ENCODE results near the gene LGALS3BP. TPM values are rescaled to one million over a fixed set of nuclear protein-coding genes. Genes with fewer than 3 reads are reported as not detected.
A peak's percentile ranks its signal among the peaks of the same experiment; 100 is the strongest.

The LGALS3BP gene
- total RNA-seq, 2 donors from 2014 or later, result 3.4 to 6.7 TPM

DNA sequence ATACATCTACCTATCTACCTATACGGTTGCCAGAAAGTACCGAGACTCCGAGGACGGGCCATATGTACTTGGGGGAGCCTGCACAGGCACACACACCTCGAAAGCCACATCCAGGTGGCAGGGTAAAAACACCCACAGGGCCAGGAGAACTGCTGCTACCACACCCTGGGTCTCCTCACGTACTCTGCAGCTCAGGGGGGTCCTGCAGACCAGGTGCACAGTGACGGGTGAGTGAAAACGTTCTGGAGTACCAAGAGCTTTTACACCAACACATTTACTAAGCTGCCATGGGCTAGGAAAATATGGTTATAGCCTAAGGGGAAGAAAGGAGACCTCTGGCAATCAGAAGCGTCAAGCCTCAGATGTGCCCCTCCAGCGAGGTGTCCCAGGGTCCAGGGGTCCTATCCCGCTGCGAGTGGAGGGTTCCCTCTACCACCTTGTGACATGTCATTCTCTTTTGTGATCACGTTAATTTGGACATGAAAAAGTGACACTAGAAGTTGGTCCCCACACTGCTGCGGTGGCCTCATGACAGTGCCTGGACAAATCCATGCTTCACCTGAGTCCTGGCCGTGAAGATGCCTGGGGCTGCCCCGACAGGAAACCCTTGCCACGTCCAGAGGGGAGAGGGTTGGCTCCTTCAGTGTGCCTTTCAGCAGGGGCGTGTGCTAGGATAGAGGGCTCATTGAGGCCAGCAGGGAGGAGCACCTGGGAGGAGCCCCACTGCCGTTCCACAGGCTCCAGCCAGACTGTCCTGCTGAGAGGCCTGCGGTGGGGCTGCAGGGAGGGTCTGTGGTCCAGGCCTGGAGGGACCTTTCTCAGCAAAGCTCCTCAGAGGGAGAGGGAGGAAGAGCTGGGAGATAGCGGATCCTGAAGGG lies 28.0 kb upstream of the LGALS3BP start:
- no peaks in the 10 kb centered on the region for H3K36me3 Mint-ChIP-seq
- DNase-seq (ENCODE audit: low spot score) (no peak), ATAC-seq (no peak)
- H3K27ac Mint-ChIP-seq, result peak overlapping the region; percentile 87 to 96
- no peaks in the 10 kb centered on the region for H3K9me3 Mint-ChIP-seq
- H3K27me3 Mint-ChIP-seq, result no peaks in the 10 kb centered on the region
- H3K4me3 Mint-ChIP-seq, result peak overlapping the region; percentile 94
- peaks cover 32 to 43% of the 10 kb centered on the region in 2 donors for H3K4me1 Mint-ChIP-seq (ENCODE audit: low read depth in 2 of 2)

DNA sequence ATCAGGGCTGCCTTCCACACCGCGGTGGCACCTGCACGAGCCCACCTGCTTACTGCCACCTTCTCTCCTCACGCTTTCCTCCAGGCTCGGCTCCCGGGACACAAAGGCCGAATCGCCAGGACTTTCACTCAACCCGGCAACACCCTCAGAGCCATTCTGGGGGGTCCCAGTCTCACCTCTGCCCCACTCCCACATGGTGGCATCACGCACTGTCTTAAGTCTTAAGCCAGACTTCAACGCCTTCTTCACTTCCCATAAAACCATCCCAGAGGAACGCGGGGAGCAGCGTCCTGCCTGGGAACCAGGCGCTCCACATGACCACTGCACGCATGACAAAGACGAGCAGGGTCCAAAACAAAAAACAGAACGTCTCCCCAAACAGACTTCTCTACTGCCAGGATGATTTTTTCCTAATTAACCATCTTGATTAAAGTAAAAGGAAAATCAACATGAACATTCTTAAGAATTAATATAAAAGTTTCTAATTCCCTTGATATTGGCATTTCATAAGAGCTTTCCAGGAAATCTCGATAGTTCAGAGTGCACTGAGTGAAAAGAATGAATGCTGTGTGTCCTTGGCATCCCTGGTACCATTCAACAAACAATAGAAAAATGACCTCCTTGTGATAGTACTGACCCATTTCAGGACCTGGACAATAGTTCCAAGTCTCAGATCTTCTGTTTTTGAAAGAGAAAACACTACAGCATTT lies 27.2 kb upstream of the LGALS3BP start:
- ATAC-seq, result no peak
- Mint-ChIP-seq H3K4me1 (ENCODE audit: low read depth in 2 of 2) (peaks cover 40 to 51% of the 10 kb centered on the region in 2 donors), H3K9me3 (no peaks in the 10 kb centered on the region), H3K4me3 (peak overlapping the region; percentile 55), H3K36me3 (no peaks in the 10 kb centered on the region), H3K27ac (peak overlapping the region; percentile 87 to 96), H3K27me3 (no peaks in the 10 kb centered on the region)
- no peak for DNase-seq (ENCODE audit: low spot score)

DNA sequence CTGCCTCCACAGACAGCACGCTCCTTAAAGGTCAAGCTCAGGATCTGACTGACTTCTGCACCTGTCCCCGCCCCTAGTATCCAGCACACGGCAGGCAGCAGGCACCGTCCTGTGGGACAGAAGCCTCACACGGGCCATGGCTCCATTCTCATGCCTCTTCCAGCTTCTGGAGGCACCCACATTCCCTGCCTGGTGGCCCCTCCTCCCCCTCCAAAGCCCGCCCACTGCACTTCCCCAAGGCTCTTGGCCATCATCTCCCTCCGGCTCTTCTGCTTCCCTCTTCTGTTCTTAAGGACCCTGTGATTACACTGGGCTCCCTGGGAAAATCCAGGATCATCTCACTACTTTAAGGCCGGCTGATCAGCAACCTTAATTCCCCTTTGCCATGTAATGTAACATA lies 26.3 kb upstream of the LGALS3BP start:
- H3K4me3 Mint-ChIP-seq, result no peak overlapping the region
- no peak for ATAC-seq
- H3K27ac Mint-ChIP-seq, result peak overlapping the region in 1 of 2 donors; percentile 80

DNA sequence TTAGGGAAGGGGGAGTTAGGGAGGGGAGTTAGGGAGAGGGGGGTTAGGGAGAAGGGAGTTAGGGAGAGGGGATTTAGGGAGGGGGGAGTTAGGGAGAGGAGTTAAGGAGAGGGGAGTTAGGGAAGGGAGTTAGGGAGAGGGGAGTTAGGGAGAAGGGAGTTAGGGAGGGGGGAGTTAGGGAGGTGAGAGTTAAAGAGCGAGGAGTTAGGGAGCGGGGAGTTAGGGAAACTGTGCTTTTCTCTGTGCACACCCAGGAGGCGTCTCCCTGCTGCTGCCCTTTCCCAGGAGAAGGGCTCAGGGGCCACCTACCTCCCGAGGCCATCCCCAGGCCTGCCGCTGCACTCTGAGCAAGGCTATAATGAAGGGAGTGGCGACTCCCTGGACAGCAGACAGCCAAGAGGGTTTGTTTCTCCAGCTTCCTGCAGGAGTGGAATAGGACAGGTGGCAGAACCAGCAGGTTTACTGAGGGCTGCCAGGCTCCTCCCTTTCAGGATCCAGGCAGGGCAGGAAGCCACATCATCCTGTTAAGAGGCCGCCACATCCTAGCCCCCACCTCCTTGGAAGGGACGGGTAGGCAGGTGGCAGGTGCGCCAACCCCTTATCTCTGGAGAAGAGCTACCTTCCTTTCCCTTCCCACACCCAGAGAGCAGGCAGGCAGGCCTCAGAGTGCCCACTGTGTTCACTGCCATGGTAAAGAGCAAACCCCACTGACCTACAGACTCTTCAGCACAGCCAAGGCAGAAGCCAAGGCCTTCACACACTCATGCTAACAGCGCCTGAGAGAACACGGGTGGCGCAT lies 25.5 kb upstream of the LGALS3BP start:
- ATAC-seq (no peak), DNase-seq (ENCODE audit: low spot score) (no peak)
- no peaks in the 10 kb centered on the region for H3K36me3 Mint-ChIP-seq
- H3K27me3 Mint-ChIP-seq, result no peaks in the 10 kb centered on the region
- peaks cover 42 to 67% of the 10 kb centered on the region in 2 donors for H3K4me1 Mint-ChIP-seq (ENCODE audit: low read depth in 2 of 2)
- no peak overlapping the region for H3K4me3 Mint-ChIP-seq
- no peaks in the 10 kb centered on the region for H3K9me3 Mint-ChIP-seq
- no peak overlapping the region for H3K27ac Mint-ChIP-seq

More for the DNA sequence above, 26.3 kb upstream of the LGALS3BP start:
- no peaks in the 10 kb centered on the region for H3K36me3 Mint-ChIP-seq
- peaks cover 42 to 60% of the 10 kb centered on the region in 2 donors for H3K4me1 Mint-ChIP-seq (ENCODE audit: low read depth in 2 of 2)
- DNase-seq (ENCODE audit: low spot score), result no peak
- H3K27me3 Mint-ChIP-seq, result no peaks in the 10 kb centered on the region
- no peaks in the 10 kb centered on the region for H3K9me3 Mint-ChIP-seq

DNA sequence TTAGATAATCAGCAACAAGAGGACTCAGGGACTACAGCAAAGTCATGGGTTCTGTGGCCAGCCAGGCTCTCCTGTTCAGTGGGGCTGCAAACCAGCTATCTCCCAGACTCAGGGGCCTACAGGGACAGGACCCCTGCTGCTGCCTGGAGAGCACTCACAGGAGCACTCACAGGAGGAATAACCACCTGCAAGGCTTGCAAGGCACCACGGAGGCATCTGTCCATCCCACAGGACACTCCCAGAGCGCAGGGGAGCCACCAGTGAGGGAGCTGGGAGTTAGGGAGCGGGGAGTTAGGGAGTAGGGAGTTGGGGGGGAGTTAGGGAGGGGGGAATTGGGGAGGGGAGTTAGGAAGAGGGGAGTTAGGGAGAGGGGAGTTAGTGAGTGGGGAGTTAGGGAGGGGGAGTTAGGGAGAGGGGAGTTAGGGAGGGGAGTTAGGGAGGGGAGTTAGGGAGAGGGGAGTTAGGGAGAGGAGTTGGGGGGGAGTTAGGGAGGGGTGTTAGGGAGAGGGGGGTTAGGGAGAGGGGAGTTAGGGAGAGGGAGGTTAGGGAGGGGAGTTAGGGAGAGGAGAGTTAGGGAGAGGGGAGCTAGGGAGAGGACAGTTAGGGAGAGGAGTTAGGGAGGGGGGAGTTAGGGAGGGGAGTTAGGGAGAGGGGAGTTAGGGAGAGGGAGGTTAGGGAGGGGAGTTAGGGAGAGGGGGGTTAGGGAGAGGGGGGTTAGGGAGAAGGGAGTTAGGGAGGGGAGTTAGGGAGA lies 24.1 kb upstream of the LGALS3BP start:
- Mint-ChIP-seq H3K9me3 (no peaks in the 10 kb centered on the region), H3K4me3 (no peak overlapping the region), H3K4me1 (ENCODE audit: low read depth in 2 of 2) (peaks cover 39 to 62% of the 10 kb centered on the region in 2 donors), H3K27ac (no peak overlapping the region), H3K36me3 (no peaks in the 10 kb centered on the region), H3K27me3 (no peaks in the 10 kb centered on the region)
- DNase-seq (ENCODE audit: low spot score), result no peak
- ATAC-seq, result no peak

DNA sequence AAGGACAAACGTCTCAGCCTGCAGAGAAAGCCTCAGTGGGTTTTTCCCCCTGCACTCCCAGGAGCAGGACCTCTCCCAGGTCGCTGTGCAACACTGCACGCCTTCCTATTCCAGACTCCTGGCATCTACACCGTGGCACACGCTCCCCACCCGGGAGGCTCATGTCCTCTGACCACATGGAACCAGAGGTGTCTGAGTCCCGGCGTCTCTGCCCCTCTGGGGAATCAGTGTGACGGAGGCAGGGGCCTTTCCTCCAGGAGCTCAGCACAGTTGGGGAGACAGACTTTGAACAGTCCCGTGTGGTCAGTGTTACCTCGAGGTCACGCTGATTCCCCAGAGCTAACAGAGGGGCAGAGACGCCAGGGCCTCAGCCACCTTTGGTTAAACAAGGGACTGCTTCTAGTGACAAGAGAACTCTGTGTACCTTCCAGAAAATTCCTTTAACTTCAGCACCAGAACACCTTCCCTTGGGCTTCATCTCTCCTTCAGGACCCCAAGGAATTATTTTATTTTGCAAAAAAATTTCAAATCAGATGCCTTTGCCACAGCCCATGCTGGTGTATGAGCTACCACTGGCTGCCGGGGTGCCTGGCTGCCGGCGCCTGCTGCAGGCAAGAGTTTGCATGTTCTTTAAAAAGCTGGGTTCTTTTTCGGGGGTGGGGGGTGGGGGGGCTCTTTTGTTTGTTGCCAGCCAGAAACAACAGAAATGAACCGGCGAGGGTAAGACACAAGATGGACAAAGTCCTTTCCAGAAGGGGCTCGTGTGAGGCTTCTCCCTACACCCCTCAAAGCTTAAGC lies 23.3 kb upstream of the LGALS3BP start:
- Mint-ChIP-seq H3K36me3 (no peaks in the 10 kb centered on the region), H3K27ac (no peak overlapping the region), H3K27me3 (no peaks in the 10 kb centered on the region), H3K4me3 (no peak overlapping the region), H3K4me1 (ENCODE audit: low read depth in 2 of 2) (peaks cover 31 to 54% of the 10 kb centered on the region in 2 donors), H3K9me3 (no peaks in the 10 kb centered on the region)
- DNase-seq (ENCODE audit: low spot score) (no peak), ATAC-seq (no peak)

DNA sequence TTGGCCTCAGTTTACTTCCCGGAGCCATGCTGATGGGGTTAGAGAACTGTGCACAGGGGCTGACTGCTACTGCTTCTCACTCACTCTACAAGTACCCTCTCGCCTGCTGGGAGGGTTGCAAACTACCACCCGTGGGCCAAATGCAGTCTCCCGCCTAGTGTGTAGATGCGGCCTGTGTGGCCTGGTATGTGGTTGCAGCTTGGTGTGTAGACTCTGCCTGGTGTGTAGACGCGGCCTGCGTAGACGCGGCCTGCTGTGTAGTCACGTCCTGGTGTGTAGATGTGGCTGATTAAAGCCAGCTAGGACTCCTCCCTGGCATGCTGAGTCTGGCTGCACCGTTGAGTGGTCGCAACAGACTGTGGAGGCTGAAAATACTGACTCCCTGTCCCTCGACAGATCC lies 22.6 kb upstream of the LGALS3BP start:
- DNase-seq (ENCODE audit: low spot score) (no peak), ATAC-seq (no peak)
- no peaks in the 10 kb centered on the region for H3K36me3 Mint-ChIP-seq
- no peaks in the 10 kb centered on the region for H3K27me3 Mint-ChIP-seq
- H3K4me1 Mint-ChIP-seq (ENCODE audit: low read depth in 2 of 2), result peaks cover 24 to 47% of the 10 kb centered on the region in 2 donors
- H3K4me3 Mint-ChIP-seq, result no peak overlapping the region
- H3K27ac Mint-ChIP-seq, result no peak overlapping the region
- no peaks in the 10 kb centered on the region for H3K9me3 Mint-ChIP-seq

DNA sequence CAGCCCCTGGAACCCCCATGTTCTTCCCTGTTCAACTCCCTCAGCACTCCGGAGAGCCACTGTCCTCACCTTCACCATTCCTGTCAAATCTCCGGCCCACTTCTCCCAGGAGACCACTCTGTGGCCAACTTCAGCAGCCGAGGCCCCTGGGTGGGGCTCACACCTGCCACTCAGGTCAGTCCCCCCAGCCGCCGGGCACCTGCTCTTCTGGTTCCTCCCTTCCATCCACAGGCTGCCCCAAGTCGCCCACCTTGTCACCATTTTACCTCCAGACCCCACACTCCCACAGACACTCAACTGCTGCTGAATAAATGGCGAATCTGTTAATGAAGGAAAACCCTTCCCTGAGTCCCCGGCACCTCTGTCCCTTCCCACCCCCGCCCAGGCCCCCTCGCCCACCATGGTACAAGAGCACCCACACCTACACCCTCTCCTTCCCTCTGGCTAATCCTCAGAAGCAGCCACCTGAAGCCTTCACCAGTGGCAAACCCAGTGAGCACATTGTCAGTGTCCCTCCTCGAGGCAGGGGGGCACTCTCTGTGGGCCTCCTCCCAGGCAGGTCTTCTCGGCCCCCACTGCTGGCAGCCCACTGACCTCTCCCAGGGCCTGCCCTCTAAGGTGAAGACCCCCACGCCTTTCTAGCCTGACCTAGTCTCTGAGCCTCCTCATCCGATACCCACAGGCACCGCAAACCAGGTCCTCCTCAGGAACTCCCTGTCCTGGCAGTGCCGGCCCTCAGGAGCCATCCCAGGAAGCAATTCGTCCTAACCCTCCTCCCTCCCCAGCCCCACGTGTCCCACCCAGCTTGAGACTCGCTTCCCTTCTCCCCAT lies 21.7 kb upstream of the LGALS3BP start:
- Mint-ChIP-seq H3K9me3 (no peaks in the 10 kb centered on the region), H3K4me3 (no peak overlapping the region), H3K27ac (no peak overlapping the region), H3K27me3 (no peaks in the 10 kb centered on the region), H3K4me1 (ENCODE audit: low read depth in 2 of 2) (peaks cover 15 to 40% of the 10 kb centered on the region in 2 donors), H3K36me3 (no peaks in the 10 kb centered on the region)
- no peak for DNase-seq (ENCODE audit: low spot score)
- no peak for ATAC-seq

DNA sequence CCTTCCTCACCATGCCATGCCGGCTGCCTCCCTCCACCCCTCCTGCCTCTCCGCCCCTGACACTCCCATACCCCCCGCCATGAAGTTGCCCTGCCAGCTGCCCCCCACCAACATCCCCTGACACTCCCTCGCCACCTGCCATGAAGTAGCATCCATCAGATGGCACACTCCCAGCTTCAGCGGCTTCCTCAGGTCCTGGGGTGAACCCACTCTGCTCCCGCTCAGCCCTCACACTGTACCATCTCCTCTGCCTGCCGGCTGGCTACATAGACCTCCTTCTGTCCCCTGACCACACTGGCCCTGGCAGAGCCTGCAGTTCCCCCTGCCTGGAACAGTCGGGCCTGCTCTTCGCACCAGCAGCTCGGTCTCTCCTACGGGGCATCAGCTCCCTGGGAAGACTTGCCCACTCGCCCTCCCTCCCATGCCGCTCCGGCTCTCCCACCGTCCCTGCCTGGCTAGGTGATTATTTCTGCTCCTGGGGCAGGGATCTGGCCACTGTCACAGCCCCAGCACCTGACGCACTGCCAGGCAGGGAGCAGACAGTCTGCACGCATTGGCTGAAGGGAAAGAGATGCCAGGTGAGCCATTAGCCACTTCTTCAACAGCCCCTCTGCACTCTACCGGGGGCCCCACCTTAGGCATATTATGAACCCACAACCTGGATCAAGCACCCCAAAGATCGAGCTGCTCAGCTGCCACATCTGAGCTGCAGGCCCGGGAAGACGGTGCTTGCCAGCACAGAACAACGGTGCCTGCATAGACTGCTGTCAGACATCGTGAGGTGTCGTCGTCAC lies 20.9 kb upstream of the LGALS3BP start:
- Mint-ChIP-seq H3K4me1 (ENCODE audit: low read depth in 2 of 2) (peaks cover 10 to 33% of the 10 kb centered on the region in 2 donors), H3K9me3 (no peaks in the 10 kb centered on the region), H3K36me3 (no peaks in the 10 kb centered on the region), H3K27ac (no peak overlapping the region), H3K27me3 (no peaks in the 10 kb centered on the region), H3K4me3 (no peak overlapping the region)
- peak; percentile 51 for DNase-seq (ENCODE audit: low spot score)
- ATAC-seq, result no peak

DNA sequence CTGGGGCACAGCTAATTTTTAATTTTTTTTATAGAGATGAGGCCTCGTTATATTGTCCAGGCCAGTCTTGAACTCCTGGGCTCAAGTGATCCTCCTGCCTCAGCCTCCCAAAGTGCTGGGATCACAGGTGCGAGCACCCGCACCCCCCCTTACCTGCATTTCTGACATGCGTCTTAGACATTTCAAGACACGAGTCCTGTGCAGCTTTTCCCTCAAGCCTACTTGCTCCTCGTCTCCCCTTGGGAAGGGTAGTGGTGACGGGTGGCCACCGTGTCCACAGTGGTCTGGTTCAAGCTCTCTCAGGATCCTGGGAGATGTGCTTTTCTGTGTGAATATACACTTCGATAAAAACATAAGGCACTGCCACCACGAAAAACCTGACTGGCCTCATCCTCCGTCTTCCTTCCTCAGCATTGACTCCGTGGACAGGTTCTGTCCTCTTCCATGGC lies 20.2 kb upstream of the LGALS3BP start:
- Mint-ChIP-seq H3K36me3 (no peaks in the 10 kb centered on the region), H3K27ac (no peak overlapping the region), H3K27me3 (no peaks in the 10 kb centered on the region), H3K4me3 (no peak overlapping the region), H3K9me3 (no peaks in the 10 kb centered on the region), H3K4me1 (ENCODE audit: low read depth in 2 of 2) (peaks cover 10 to 31% of the 10 kb centered on the region in 2 donors)
- ATAC-seq (no peak), DNase-seq (ENCODE audit: low spot score) (peak; percentile 57)

DNA sequence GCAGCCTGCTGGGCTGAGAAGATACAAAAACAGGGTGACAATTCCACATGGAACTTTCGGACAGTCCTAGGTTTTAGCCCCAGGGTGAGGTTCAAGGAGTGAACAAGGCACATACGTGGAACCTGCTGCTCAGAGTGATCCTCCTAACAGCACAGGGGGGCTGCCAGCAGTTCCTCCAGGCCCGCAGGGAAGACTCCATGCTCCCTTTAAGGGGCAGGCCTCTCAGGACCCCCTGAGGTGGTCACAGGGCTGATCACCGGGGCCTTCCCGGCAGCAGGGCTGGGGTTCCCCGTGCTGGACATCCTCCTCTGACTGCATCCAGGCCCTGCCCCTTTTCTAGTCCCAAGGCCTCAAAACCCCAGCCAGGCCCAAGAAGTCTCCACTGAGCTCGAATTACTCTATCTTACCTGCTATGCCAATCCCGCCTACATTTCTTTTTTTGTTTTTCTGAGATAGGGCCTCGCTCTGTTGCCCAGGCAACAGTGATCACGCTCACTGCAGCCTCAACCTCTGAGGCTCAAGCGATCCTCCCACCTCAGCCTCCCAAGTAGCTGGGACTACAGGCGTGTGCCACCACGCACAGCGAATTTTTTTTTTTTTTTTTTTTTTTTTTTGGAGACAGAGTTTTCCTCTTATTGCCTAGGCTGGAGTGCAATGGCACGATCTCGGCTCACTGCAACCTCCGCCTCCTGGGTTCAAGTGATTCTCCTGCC lies 19.5 kb upstream of the LGALS3BP start:
- Mint-ChIP-seq H3K4me3 (no peak overlapping the region), H3K36me3 (no peaks in the 10 kb centered on the region), H3K4me1 (ENCODE audit: low read depth in 2 of 2) (peaks cover 10 to 31% of the 10 kb centered on the region in 2 donors), H3K9me3 (no peaks in the 10 kb centered on the region), H3K27ac (no peak overlapping the region), H3K27me3 (no peaks in the 10 kb centered on the region)
- DNase-seq (ENCODE audit: low spot score), result no peak
- no peak for ATAC-seq
